Left kidney (tissue), 2 donors: ENCODE results near the gene ID1. TPM values are rescaled to one million over a fixed set of nuclear protein-coding genes. Genes with fewer than 3 reads are reported as not detected.
"Not testable (repeated sequence)": the region's sequence is repeated elsewhere in the genome, so short reads cannot be mapped to it uniquely, and the experiment has no call there.

Experiments
- DNase-seq: peaks from one replicate; pipeline ENCODE4 v3.0.0-alpha.2; 2013
- polyA plus RNA-seq: library from polyadenylated mRNA; unstranded; fragments of 120-200 nt; gene quantifications from one replicate; pipeline ENCODE4 v1.2.1, GENCODE V29; 2013; ENCODE audit not compliant: insufficient read length

The ID1 gene
- polyA plus RNA-seq, 1 donor = 132 TPM

- DNase-seq = no peak
Measured at GRCh38 chr20:31572042-31572700, 32.9 kb upstream of the ID1 start.

GRCh38 chr20:31572701-31573554 lies 32.2 kb upstream of the ID1 start:
- DNase-seq = peak; percentile 94

DNA sequence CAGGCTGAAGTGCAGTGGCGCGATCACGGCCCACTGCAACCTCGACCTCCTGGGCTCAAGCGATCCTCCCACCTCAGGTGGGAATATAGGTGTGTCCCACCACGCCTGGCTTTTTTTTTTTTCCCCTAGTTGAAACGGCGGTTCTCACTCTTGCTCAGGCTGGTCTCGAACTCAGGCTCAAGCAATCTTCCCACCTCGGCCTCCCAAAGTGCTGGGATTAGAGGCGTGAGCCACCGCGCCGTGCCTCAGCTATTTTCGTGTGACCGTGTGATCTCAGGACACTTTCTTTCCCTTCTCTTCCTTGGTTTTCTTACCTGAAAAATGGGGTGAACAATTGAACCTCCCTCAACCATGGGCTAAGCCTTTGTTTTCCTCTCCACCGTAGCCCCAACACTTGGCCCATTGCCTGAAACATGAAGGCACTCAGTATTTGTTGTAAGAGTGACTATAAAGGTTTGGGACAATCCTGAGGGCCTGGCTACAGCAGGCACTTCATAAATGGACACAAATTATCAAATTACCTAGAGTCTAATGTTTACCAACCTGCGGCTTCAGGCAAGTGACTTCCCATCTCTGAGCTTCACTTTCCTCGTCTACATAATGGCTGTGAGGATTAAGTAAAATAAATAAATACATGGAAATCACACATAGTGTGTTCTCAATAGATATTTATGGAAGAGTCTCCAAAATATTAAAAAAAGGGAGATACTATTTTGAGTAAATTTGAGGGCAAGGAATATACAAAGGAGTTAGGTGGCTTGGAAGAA lies 31.4 kb upstream of the ID1 start:
- no peak for DNase-seq

- not testable (repeated sequence) for DNase-seq
Measured at GRCh38 chr20:31574986-31575385, 30.1 kb upstream of the ID1 start.

DNA sequence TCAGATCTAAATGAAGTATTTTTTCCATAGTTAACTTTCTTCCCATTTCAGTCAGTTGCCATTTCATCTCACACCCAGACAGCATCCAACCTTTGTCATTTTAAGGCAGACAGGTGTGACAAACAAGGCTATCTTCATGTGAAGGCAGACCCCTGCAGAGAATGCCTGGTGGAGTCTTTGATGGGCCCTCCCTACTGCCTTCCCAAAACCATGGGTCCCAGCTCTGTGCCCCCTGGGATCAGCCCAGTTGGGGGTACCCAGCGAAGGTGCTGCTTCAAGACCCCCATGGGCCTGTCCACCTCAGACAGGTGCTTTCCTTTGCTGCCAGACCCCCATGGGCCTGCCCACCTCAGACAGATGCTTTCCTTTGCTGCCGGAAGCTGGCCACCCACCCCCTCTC lies 28.3 kb upstream of the ID1 start:
- DNase-seq = no peak

DNA sequence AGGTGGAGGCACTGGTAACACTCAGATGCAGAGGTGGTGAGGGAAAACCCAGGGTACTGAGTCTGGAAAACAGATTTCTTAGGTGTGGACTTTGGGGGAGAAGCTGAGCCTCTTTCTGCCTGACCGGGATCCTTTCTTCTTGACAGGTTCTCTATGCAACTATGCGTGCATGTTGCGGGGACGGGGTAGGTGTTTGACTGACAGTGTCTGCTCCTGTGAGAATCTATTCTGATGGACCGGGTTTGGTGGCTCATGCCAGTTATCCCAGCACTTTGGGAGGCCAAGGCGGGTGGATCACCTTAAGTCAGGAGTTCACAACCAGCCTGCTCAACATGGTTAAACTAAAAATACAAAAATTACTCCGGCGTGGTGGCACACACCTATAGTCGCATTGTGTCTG lies 27.9 kb upstream of the ID1 start:
- no peak for DNase-seq

- DNase-seq = no peak
Measured at GRCh38 chr20:31578448-31579138, 26.5 kb upstream of the ID1 start.

- DNase-seq = no peak
Measured at GRCh38 chr20:31579245-31579644, 25.8 kb upstream of the ID1 start.

DNA sequence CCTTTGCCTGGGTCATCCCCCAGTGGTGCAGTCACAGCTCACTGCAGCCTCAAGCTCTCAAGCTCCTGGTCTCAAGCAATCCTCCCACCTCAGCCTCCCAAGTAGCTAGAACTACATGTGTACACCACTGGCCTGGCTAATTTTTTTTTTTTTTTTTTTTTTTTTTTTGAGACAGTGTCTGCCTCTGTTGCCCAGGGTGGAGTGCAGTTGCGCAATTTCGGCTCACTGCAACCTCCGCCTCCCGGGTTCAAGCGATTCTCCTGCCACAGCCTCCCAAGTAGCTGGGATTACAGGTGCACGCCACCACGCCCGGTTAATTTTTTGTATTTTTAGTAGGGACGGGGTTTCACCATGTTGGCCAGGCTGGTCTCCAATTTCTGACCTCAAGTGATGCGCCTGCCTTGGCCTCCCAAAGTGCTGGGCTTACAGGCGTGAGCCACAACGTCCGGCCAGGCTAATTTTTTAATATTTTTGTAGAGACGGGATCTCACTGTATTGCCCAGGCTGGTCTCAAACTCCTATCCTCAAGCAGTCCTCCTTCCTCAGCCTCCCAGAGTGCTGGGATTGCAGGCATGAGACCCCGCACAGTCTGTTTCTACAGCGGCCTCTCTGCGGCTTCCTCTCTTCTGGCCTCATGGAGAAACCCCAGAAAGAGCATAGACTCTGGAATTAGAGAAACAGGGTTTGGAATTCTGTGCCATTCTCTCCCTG lies 25.0 kb upstream of the ID1 start:
- not testable (repeated sequence) for DNase-seq

DNA sequence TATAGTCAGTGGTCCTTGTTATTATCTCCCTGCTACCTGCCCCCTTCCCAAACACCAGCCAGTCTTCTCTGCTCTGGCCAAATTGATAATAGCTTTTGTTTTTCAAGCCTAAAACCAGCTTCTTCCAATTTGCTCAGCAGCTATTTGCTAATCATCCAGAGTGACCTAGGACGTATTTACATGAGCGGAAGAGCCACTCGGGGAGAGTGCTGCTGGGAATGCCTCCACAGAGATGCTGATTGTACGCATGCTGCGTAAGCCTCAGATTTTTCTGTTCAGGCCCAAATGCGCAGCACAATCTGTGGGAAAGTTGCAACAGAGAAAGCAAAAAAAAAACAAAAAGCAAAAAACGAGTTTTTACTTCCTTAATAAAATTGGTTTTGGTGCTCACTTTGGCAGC lies 24.4 kb upstream of the ID1 start:
- DNase-seq = no peak

GRCh38 chr20:31581391-31581790 lies 23.7 kb upstream of the ID1 start:
- no peak for DNase-seq

DNA sequence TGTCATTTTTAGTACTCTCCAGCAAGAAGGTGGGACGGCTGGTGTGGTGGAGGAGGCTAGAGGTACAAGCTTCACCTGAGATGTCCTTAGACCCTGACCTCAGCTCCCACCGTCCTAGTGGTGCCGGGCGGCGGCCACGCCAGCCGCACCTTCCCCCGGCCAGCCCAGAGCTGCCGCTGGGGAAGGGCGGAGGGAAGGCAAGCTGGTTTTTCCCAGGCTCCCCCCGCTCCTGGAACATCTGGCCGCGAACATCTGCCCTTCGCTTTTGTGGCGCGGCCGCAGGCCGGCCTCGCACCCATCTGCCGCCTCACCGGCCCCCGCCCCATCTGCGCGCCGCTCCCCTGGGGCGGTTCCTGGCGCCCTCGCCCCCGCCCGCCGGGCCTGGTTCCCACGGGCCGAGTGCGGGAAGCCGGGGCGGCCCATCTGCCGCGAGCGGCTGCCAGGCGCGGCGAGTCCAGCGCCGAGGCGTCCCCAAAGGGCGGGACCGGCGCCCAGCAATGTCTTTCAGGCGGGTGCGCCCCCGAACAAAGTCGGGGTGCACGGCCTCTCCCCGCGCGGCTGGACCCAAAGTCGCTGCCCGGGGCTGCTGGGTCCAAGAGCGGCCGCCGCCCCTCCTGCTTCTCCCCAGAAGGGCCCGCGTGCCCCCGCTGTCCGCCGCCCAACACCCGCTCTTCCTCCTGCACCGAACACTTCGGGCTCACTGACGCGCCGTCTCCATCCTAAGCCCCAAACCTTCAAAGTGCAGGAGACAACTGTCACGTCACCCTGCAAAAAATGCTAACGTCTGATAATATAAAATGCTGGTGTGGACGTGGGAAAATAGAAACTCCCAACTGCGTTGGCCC lies 17.3 kb upstream of the ID1 start:
- DNase-seq = no peak

DNA sequence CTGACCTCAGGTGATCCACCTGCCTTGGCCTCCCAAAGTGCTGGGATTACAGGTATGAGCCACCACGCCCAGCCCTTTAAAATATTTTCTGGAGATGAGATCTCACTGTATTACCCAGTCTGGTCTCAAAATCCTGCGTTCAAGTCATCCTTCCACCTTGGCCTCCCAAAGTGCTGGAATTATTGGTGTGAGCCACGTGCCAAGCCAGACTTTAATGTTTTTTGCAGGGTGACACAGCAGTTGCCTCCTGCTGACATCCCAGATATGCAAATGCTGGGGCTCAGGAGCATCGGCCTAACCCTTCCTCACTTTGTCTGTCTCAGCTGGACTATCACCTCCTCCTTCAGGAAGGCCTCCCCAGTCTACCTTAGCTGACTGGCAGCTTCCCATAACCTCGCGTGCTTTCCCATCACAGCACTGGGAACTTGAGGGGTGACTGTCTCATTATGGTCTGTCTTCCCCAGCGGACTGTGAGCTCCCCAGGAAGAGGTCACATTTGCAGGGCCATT lies 14.3 kb upstream of the ID1 start:
- no peak for DNase-seq

DNA sequence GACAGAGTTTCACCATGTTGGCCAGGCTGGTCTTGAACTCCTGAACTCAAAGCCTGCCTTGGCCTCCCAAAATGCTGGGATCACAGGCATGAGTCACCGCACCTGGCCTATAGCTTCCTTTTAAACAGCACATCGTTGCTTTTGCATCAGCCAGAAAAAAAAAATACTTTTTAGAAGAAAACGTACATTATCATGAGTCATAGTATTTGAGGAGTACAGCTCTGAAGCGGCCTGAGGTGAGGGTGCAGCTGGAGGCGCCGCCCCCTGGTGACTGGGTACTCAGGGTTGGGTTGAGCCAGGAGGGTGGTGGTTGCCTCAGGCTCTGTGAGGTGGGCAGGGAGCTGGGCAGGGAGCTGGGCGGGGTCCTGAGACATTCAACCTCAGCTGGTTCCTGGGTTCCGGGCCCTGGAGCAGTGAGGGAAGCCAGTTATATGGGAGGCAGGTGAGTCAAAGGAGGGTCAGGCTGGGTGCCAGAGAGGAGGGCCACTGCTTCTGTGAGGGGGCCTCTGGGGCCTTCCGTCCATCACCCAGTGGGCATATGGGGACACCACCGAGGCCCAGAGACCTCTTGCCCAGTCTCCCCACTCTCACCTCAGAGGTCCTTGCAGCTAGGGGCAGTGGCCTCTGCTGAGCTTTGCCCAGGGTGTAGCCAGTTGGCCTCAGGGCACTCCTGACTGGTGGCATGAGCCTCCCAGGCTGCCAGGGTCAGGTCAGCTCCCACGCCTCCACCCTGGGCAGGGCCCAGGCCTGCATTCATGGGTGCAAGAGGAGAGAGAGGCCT lies 11.7 kb upstream of the ID1 start:
- DNase-seq = no peak

GRCh38 chr20:31594002-31594557 lies 11.0 kb upstream of the ID1 start:
- DNase-seq = no peak

- no peak for DNase-seq
Measured at GRCh38 chr20:31594558-31595379, 10.3 kb upstream of the ID1 start.

DNA sequence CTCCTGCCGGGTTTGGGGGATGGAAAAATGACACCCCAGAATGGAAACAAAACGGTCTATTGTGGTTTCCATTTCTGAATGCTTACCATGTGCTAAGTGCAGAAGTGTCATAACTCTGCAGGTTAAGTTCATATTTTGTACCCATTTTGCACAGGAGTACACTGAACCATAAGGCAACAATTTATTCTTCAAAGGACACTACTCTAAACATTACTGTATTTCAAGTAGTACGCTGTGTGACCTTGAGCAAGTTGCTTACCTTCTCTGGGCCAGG lies 9.8 kb upstream of the ID1 start:
- no peak for DNase-seq

- no peak for DNase-seq
Measured at GRCh38 chr20:31595654-31596411, 9.3 kb upstream of the ID1 start.
